ENCODE data around the gene ZNF536.

The ZNF536 gene

DNA sequence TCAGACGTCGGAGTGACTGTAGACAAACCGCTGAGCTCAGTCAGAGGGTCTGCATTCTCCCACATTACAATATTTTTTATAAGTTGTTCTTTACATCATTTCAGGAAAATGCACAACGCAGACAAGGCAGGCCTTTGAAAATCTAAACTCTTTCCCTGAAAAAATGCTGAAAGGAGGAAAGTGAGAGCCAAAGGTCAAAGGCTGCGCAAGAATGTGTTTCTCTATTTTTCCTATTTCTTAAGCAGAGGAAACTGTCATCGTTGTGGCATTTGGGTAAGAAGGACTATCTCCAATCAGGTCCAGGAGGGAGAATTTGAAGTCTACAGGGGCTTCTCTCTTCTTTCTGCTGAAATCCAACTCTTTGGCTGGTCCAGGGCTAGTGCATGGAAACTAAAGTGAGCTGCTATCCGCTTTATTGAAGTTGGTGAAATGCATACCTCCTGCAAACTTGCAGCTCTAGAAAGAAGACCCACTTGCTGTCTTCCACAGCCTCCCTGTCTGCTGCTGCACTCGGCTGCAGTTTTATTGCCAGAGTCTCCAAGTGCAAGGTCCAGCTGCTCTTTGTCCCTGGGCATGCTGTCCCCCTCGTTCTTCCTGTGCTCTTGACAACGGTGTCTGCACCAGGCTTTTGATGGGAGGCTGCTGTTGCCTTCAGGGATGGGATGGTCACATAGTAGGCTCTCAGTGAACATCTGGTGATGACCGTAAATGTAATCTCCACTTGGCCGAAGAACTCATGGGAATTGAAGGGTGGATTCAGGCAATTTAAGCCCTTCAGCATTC is 31.2 kb downstream of the ZNF536 start:
- DNase-seq = no peak
- Mint-ChIP-seq H3K27ac (no peak overlapping the region), H3K27me3 (ENCODE audit: low read depth, poor library complexity) (peaks cover 31% of the 10 kb centered on the region), H3K4me3 (no peak overlapping the region), H3K4me1 (peaks cover 14% of the 10 kb centered on the region), H3K36me3 (ENCODE audit: low read depth) (no peaks in the 10 kb centered on the region), H3K9me3 (no peaks in the 10 kb centered on the region)
- TF ChIP-seq, protein P1, sequence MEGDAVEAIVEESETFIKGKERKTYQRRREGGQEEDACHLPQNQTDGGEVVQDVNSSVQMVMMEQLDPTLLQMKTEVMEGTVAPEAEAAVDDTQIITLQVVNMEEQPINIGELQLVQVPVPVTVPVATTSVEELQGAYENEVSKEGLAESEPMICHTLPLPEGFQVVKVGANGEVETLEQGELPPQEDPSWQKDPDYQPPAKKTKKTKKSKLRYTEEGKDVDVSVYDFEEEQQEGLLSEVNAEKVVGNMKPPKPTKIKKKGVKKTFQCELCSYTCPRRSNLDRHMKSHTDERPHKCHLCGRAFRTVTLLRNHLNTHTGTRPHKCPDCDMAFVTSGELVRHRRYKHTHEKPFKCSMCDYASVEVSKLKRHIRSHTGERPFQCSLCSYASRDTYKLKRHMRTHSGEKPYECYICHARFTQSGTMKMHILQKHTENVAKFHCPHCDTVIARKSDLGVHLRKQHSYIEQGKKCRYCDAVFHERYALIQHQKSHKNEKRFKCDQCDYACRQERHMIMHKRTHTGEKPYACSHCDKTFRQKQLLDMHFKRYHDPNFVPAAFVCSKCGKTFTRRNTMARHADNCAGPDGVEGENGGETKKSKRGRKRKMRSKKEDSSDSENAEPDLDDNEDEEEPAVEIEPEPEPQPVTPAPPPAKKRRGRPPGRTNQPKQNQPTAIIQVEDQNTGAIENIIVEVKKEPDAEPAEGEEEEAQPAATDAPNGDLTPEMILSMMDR (IDR thresholded peaks at IDR 0.05) = no peak

DNA sequence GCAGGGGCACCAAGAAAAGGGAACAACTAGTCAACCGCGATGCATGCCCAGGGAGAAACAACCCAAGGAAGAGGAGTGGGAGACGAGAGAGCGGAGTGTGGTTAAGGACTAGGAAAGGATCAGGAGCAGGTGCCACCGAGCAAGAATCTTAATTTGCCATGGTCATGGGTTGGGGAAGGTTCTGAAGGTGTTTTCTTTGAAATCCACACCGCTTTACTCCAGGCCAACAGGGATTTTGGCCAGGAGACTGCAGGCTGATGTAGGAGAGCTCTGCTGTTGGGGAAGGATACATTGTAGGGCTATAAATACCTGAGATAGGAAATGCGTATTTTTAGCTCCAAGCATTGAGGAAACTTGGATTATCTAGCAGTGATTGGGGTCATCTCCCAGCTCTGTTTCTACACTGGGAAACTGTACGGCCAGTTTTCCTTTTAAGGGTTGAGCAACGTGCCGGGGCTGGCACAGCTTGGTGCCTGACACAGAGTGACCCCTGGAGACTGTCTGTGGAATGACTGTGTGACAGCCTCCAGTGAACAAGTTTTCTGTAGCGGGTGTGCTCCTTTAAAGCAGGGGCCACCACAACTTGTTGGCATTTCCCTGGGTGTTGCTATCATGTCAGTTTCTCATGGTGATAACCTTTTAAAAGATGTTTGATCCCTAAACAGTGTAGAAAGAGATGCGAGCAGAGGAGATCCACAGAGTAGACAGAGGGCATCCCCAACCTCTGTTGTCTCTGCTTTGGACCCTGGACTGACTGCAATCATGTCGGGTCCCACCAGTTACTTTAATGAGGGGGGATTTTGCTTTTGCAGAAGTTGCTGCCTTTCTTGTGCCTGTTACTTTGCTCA is 34.3 kb downstream of the ZNF536 start:
- H3K36me3 Mint-ChIP-seq (ENCODE audit: low read depth) = no peaks in the 10 kb centered on the region
- TF ChIP-seq, protein P1 (IDR thresholded peaks at IDR 0.05) = peak; percentile 52
- H3K4me1 Mint-ChIP-seq = peaks cover 14% of the 10 kb centered on the region
- H3K27ac Mint-ChIP-seq = no peak overlapping the region
- no peaks in the 10 kb centered on the region for H3K9me3 Mint-ChIP-seq
- DNase-seq = peak; percentile 38
- H3K4me3 Mint-ChIP-seq = no peak overlapping the region
- peaks cover 23% of the 10 kb centered on the region for H3K27me3 Mint-ChIP-seq (ENCODE audit: low read depth, poor library complexity)

DNA sequence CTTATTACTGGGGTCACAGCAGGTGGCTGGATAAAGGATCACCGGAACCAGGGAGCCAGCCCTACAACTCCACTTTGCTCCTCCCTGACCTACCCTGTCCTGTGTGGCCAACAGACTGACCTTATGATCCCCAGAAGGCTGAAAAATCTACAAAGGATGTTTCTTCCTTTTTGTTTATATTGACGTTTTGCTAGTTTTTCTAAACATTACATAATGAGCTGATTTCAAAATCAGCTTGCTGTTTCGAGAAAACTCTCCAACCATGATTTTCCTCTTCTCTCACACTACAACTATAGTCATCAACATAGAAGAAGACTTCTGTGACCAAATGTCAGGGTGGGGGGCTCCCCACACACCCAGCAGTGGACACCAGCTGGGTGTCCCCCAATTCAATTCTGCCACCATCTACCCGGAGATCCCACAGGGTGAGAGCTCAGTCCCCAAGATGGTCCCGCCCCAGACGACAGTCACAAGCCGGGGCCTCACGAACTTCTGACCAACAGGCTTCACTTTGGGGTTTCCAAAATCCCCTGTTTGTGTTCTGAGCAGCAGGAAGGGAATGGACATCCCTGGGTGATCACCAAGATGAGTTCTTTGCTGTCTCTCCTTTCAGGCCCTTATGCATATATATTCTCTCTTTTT is 35.0 kb downstream of the ZNF536 start:
- Mint-ChIP-seq H3K4me1 (peaks cover 14% of the 10 kb centered on the region), H3K27ac (no peak overlapping the region), H3K4me3 (no peak overlapping the region), H3K27me3 (ENCODE audit: low read depth, poor library complexity) (peaks cover 20% of the 10 kb centered on the region), H3K9me3 (no peaks in the 10 kb centered on the region), H3K36me3 (ENCODE audit: low read depth) (no peaks in the 10 kb centered on the region)
- no peak for DNase-seq
- TF ChIP-seq, protein P1 (IDR thresholded peaks at IDR 0.05) = no peak

DNA sequence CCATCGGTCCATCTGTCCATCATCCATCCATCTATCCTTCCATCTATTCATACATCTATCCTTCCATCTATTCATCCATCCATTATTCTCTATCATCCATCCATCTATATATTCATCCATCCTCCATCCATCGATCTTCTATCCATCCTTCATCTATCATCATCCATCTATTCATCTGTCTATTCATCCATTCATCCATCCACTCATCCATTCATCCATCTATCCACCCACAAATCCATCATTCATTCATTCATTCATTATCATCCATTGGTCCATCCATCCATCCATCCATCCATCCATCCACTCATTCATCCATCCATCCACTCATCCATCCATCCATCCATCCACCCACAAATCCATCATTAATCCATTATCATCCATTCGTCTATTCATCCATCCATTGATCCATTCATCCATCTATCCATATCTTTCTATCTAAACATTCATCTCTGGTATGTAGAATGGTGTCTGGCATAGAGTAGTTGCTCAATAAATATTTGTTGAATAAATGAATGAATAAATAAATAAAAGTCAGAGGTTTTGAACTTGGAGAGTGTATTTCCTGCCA is 36.6 kb downstream of the ZNF536 start:
- Mint-ChIP-seq H3K9me3 (no peaks in the 10 kb centered on the region), H3K27me3 (ENCODE audit: low read depth, poor library complexity) (peaks cover 12% of the 10 kb centered on the region), H3K36me3 (ENCODE audit: low read depth) (no peaks in the 10 kb centered on the region)

DNA sequence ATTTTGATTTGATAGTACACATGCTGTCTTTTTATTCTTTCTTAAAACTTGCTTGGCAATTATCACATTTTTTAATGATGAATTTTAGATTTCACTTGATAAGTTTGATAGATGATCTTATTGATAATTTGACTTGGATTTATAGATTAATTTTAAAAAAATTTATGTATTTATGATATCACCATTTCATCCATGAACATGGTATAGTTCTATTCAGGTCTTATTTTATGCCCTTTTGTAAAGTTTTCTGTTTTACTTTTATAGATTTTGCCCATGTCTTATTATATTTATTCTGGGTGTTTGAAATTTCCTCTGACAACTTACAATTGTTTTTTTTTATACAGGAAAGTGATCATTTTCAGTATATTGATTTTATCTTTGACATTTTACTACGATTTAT is 39.5 kb downstream of the ZNF536 start:
- Mint-ChIP-seq H3K36me3 (ENCODE audit: low read depth) (no peaks in the 10 kb centered on the region), H3K4me1 (no peaks in the 10 kb centered on the region), H3K4me3 (no peak overlapping the region), H3K9me3 (no peaks in the 10 kb centered on the region), H3K27me3 (ENCODE audit: low read depth, poor library complexity) (peaks cover 15% of the 10 kb centered on the region), H3K27ac (no peak overlapping the region)
- TF ChIP-seq, protein P1 (IDR thresholded peaks at IDR 0.05) = no peak
- no peak for DNase-seq

More for the DNA sequence above, 36.6 kb downstream of the ZNF536 start:
- no peak for DNase-seq
- H3K27ac Mint-ChIP-seq = no peak overlapping the region
- H3K4me3 Mint-ChIP-seq = no peak overlapping the region
- peaks cover 9% of the 10 kb centered on the region for H3K4me1 Mint-ChIP-seq
- TF ChIP-seq, protein P1 (IDR thresholded peaks at IDR 0.05) = no peak

All from nephron progenitor cell (in vitro differentiated cells).